MM.1S (cell line): ENCODE results near the gene SETBP1.
A peak's percentile ranks its signal among the peaks of the same experiment; 100 is the strongest.

Source experiments
- DNase-seq: peaks from one replicate; pipeline ENCODE4 v3.0.0-alpha.2; 2015
- H2AFZ ChIP-seq: fragments of 300-600 bp; sonication (generic); 2 replicates; pipeline ENCODE4 v1.6.0; 2016; ENCODE audit warnings: antibody characterized with exemption, low read length
- H3F3A ChIP-seq: fragments of 300-600 bp; sonication (generic); 2 replicates; pipeline ENCODE4 v1.6.1; 2016; ENCODE audit warnings: mild to moderate bottlenecking, antibody characterized with exemption, low read length, moderate library complexity, mixed read lengths; ENCODE audit not compliant: insufficient read depth
- H3K27ac ChIP-seq: fragments of 300-600 bp; sonication (generic); 2 replicates; pipeline ENCODE4 v1.5.1; 2016; ENCODE audit warnings: mild to moderate bottlenecking, low read length
- H3K27me3 ChIP-seq: fragments of 300-600 bp; sonication (generic); replicated peaks from 2 replicates; pipeline ENCODE4 v1.6.0; 2016; ENCODE audit warnings: low read length; ENCODE audit not compliant: insufficient read depth
- H3K36me3 ChIP-seq: fragments of 300-600 bp; sonication (generic); replicated peaks from 2 replicates; pipeline ENCODE4 v1.6.1; 2016; ENCODE audit warnings: mild to moderate bottlenecking, low read length, mixed read lengths; ENCODE audit not compliant: insufficient read depth
- H3K4me1 ChIP-seq: fragments of 300-600 bp; sonication (generic); 2 replicates; pipeline ENCODE4 v1.6.1; 2016; ENCODE audit warnings: low read length, mixed read lengths
- H3K4me2 ChIP-seq: fragments of 300-600 bp; sonication (generic); 2 replicates; pipeline ENCODE4 v1.6.0; 2016; ENCODE audit warnings: low read depth, low read length
- H3K4me3 ChIP-seq: fragments of 300-600 bp; sonication (generic); 2 replicates; pipeline ENCODE4 v1.5.1; 2016; ENCODE audit warnings: low read length, mixed read lengths
- H3K79me2 ChIP-seq: fragments of 300-600 bp; sonication (generic); 2 replicates; pipeline ENCODE4 v1.6.1; 2016; ENCODE audit warnings: mixed run types, low read length, mixed read lengths
- H3K9ac ChIP-seq: fragments of 300-600 bp; sonication (generic); 2 replicates; pipeline ENCODE4 v1.6.1; 2016; ENCODE audit warnings: low read length, mixed read lengths
- H3K9me2 ChIP-seq: fragments of 300-600 bp; sonication (generic); replicated peaks from 2 replicates; pipeline ENCODE4 v1.6.1; 2016; ENCODE audit warnings: mild to moderate bottlenecking, low read length, mixed read lengths; ENCODE audit not compliant: insufficient read depth
- H3K9me3 ChIP-seq: fragments of 300-600 bp; sonication (generic); replicated peaks from 2 replicates; pipeline ENCODE4 v1.6.1; 2016; ENCODE audit warnings: mild to moderate bottlenecking, low read length, mixed read lengths; ENCODE audit not compliant: insufficient read depth
- H4K20me1 ChIP-seq: fragments of 300-600 bp; sonication (generic); 2 replicates; pipeline ENCODE4 v1.6.1; 2016; ENCODE audit warnings: mild to moderate bottlenecking, low read length, moderate library complexity, mixed read lengths; ENCODE audit not compliant: insufficient read depth
- EZH2 ChIP-seq: fragments of 300-600 bp; sonication (generic); optimal IDR thresholded peaks from 2 replicates; pipeline ENCODE3; 2017; ENCODE audit warnings: low read depth, mild to moderate bottlenecking, antibody characterized with exemption, low read length, mixed read lengths
- EZH2phosphoT487 ChIP-seq: fragments of 300-600 bp; sonication (generic); IDR thresholded peaks from 2 replicates; pipeline ENCODE4 v1.6.1; 2018; ENCODE audit warnings: antibody characterized with exemption, low read length
- TF ChIP-seq, protein P1 (sequence below): fragments of 300-600 bp; sonication (generic); IDR thresholded peaks from 2 replicates; pipeline ENCODE4 v1.5.1; 2016; ENCODE audit warnings: antibody characterized with exemption, low read length, mixed read lengths

SETBP1 gene

DNA sequence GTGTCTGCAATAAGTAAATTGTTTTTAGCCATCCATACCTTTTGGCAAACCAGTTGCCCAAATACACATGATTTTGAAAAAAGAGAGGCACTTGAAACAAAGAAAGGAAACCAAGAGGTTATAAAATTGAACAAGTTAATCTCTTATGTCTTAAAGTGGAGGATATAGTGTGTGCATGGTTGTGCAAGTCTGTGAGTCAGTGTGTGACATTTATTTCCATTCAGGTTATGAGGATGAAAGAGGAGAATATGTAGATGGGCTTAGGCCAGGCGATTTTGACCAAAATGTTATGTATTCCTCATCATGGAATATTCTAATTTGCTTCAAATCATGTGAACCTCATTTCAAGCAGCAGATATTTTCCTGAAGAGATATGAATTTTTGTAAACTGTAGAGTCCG is 123.3 kb downstream of the SETBP1 start:
- DNase-seq, result no peak
- Histone ChIP-seq H3K27me3 (no peaks in the 10 kb centered on the region), H3K4me3 (no peak overlapping the region), H2AFZ (no peak overlapping the region), H3K79me2 (peaks cover 85% of the 10 kb centered on the region), H3K4me1 (peaks cover 53% of the 10 kb centered on the region), H3K9ac (peak overlapping the region; percentile 45; the same call in 1 of the 2 replicates), H3K9me3 (no peaks in the 10 kb centered on the region), H4K20me1 (no peaks in the 10 kb centered on the region), H3K36me3 (no peaks in the 10 kb centered on the region), H3K4me2 (peak overlapping the region; percentile 51), H3K27ac (peak overlapping the region; percentile 74; the same call in 1 of the 2 replicates), H3K9me2 (no peaks in the 10 kb centered on the region), H3F3A (peaks cover 22% of the 10 kb centered on the region)
- no peak for TF ChIP-seq EZH2
- TF ChIP-seq EZH2phosphoT487, result no peak
- TF ChIP-seq, protein P1, sequence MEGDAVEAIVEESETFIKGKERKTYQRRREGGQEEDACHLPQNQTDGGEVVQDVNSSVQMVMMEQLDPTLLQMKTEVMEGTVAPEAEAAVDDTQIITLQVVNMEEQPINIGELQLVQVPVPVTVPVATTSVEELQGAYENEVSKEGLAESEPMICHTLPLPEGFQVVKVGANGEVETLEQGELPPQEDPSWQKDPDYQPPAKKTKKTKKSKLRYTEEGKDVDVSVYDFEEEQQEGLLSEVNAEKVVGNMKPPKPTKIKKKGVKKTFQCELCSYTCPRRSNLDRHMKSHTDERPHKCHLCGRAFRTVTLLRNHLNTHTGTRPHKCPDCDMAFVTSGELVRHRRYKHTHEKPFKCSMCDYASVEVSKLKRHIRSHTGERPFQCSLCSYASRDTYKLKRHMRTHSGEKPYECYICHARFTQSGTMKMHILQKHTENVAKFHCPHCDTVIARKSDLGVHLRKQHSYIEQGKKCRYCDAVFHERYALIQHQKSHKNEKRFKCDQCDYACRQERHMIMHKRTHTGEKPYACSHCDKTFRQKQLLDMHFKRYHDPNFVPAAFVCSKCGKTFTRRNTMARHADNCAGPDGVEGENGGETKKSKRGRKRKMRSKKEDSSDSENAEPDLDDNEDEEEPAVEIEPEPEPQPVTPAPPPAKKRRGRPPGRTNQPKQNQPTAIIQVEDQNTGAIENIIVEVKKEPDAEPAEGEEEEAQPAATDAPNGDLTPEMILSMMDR, result no peak

DNA sequence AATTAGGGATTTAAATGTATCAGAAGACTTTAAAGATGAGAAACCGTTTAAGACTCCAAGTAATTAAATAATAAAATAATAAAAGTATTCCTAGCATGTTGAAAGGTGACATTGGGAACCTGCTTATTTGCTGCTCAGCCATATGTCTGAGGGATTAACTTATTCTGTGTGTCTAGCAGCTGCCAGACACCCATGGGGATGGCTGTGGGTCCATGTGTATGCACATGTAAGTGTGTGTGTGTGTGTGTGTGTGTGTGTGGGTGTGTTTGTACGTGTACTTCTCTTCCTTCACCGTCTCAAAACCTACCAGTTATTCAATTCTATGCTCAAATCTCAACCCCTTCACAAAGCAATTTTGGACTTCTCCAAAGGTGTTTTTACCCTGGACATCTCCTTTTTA is 124.5 kb downstream of the SETBP1 start:
- H3F3A ChIP-seq, result peaks cover 20% of the 10 kb centered on the region
- H3K27me3 ChIP-seq, result no peaks in the 10 kb centered on the region
- H3K36me3 ChIP-seq, result no peaks in the 10 kb centered on the region
- H3K27ac ChIP-seq, result no peak overlapping the region
- H3K9me2 ChIP-seq, result no peaks in the 10 kb centered on the region
- DNase-seq, result no peak
- H3K4me2 ChIP-seq, result no peak overlapping the region
- no peaks in the 10 kb centered on the region for H3K9me3 ChIP-seq
- no peak overlapping the region for H2AFZ ChIP-seq
- H3K79me2 ChIP-seq, result peaks cover 85% of the 10 kb centered on the region
- H3K4me3 ChIP-seq, result no peak overlapping the region
- peaks cover 42% of the 10 kb centered on the region for H3K4me1 ChIP-seq
- no peak for TF ChIP-seq EZH2
- TF ChIP-seq, protein P1, result no peak
- TF ChIP-seq EZH2phosphoT487, result no peak
- no peak overlapping the region for H3K9ac ChIP-seq
- no peaks in the 10 kb centered on the region for H4K20me1 ChIP-seq

DNA sequence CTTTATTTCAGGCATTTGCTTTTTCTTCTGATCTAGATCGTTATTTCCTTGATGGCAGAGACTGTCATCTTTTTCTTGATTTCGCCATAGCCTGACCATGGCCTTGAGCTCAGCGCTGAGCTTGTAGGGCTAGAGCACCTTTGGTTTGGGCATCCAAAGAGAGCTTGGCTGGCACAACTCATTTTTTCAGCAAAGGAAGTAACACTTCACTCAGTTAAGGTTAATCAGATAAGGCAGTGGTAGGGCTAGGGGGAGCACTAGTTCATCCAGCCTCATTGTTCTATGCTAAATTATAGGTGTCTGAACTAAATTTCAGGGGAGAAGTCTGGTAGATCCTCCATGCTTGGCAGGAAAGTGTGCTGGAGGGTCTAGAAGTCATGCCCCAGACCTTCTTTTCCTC is 125.0 kb downstream of the SETBP1 start:
- H3K27me3 ChIP-seq, result no peaks in the 10 kb centered on the region
- no peak overlapping the region for H3K4me2 ChIP-seq
- H4K20me1 ChIP-seq, result no peaks in the 10 kb centered on the region
- H3K9ac ChIP-seq, result no peak overlapping the region
- peaks cover 38% of the 10 kb centered on the region for H3K4me1 ChIP-seq
- no peak overlapping the region for H3K4me3 ChIP-seq
- H3K9me3 ChIP-seq, result no peaks in the 10 kb centered on the region
- TF ChIP-seq, protein P1, result no peak
- TF ChIP-seq EZH2phosphoT487 (no peak), EZH2 (no peak)
- H3K36me3 ChIP-seq, result no peaks in the 10 kb centered on the region
- H3K9me2 ChIP-seq, result no peaks in the 10 kb centered on the region
- no peak overlapping the region for H3K27ac ChIP-seq
- peaks cover 20% of the 10 kb centered on the region for H3F3A ChIP-seq
- H2AFZ ChIP-seq, result no peak overlapping the region
- DNase-seq, result no peak
- H3K79me2 ChIP-seq, result peaks cover 86% of the 10 kb centered on the region
